KOPT-K1 (cell line): Measurements from ENCODE around the gene PKD2L2.

Experiments used
- H3K27ac ChIP-seq: fragments of 200-600 bp; sonication (generic); 2 replicates; pipeline ENCODE4 v1.5.1; 2016; ENCODE audit warnings: antibody characterized with exemption, mild to moderate bottlenecking, low read depth, low read length; ENCODE audit not compliant: poor library complexity, severe bottlenecking
- H3K36me3 ChIP-seq: fragments of 200-600 bp; sonication (generic); 2 replicates; pipeline ENCODE4 v1.5.1; 2017; ENCODE audit warnings: antibody characterized with exemption, mild to moderate bottlenecking, low read length, moderate library complexity; ENCODE audit not compliant: insufficient read depth
- H3K9me3 ChIP-seq: fragments of 200-600 bp; sonication (generic); 2 replicates; pipeline ENCODE4 v1.5.1; 2017; ENCODE audit warnings: antibody characterized with exemption, low read length, mild to moderate bottlenecking; ENCODE audit not compliant: insufficient read depth, poor library complexity, severe bottlenecking

The PKD2L2 gene

GRCh38 chr5:137870647-137871339 lies 18.5 kb upstream of the PKD2L2 start:
- no peaks in the 10 kb centered on the region for H3K36me3 ChIP-seq
- H3K27ac ChIP-seq, result no peak overlapping the region
- H3K9me3 ChIP-seq, result no peaks in the 10 kb centered on the region

- H3K36me3 ChIP-seq, result no peaks in the 10 kb centered on the region
- no peak overlapping the region for H3K27ac ChIP-seq
- H3K9me3 ChIP-seq, result no peaks in the 10 kb centered on the region
These were observed 17.7 kb upstream of the PKD2L2 start for GRCh38 chr5:137871571-137871970.

GRCh38 chr5:137872466-137872865 lies 16.8 kb upstream of the PKD2L2 start:
- H3K27ac ChIP-seq, result no peak overlapping the region
- H3K9me3 ChIP-seq, result no peaks in the 10 kb centered on the region
- H3K36me3 ChIP-seq, result no peaks in the 10 kb centered on the region

- Histone ChIP-seq H3K27ac (no peak overlapping the region), H3K9me3 (no peaks in the 10 kb centered on the region), H3K36me3 (no peaks in the 10 kb centered on the region)
These were observed 13.2 kb upstream of the PKD2L2 start for GRCh38 chr5:137876101-137876500.

GRCh38 chr5:137880313-137880712 lies 8.9 kb upstream of the PKD2L2 start:
- H3K36me3 ChIP-seq, result peaks cover 14% of the 10 kb centered on the region; the same call in 1 of the 2 replicates
- no peaks in the 10 kb centered on the region for H3K9me3 ChIP-seq
- no peak overlapping the region for H3K27ac ChIP-seq

- H3K36me3 ChIP-seq, result peaks cover 6% of the 10 kb centered on the region; the same call in 1 of the 2 replicates
- peak overlapping the region; percentile 86 for H3K27ac ChIP-seq
- H3K9me3 ChIP-seq, result no peaks in the 10 kb centered on the region
These were observed 1.4 kb upstream of the PKD2L2 start for GRCh38 chr5:137887831-137888230.

- H3K9me3 ChIP-seq, result no peaks in the 10 kb centered on the region
- 0 out of 2 replicates have a peak, but pooled peaks cover under 1% of the 10 kb centered on the region for H3K36me3 ChIP-seq
- H3K27ac ChIP-seq, result peak overlapping the region; percentile 86
These were observed 793 bp upstream of the PKD2L2 start for GRCh38 chr5:137888466-137888862.

GRCh38 chr5:137890845-137891244 lies 1.6 kb downstream of the PKD2L2 start:
- H3K36me3 ChIP-seq, result no peaks in the 10 kb centered on the region
- no peaks in the 10 kb centered on the region for H3K9me3 ChIP-seq
- no peak overlapping the region for H3K27ac ChIP-seq

GRCh38 chr5:137891849-137892248 lies 2.6 kb downstream of the PKD2L2 start:
- Histone ChIP-seq H3K36me3 (no peaks in the 10 kb centered on the region), H3K9me3 (no peaks in the 10 kb centered on the region), H3K27ac (no peak overlapping the region)

GRCh38 chr5:137894586-137894985 lies 5.3 kb downstream of the PKD2L2 start:
- H3K9me3 ChIP-seq, result no peaks in the 10 kb centered on the region

GRCh38 chr5:137896560-137896959 lies 7.3 kb downstream of the PKD2L2 start:
- Histone ChIP-seq H3K9me3 (no peaks in the 10 kb centered on the region), H3K36me3 (no peaks in the 10 kb centered on the region), H3K27ac (no peak overlapping the region)

More at GRCh38 chr5:137894586-137894985, 5.3 kb downstream of the PKD2L2 start:
- no peaks in the 10 kb centered on the region for H3K36me3 ChIP-seq
- H3K27ac ChIP-seq, result no peak overlapping the region

GRCh38 chr5:137899493-137899892 lies 10.2 kb downstream of the PKD2L2 start:
- no peaks in the 10 kb centered on the region for H3K9me3 ChIP-seq
- H3K36me3 ChIP-seq, result no peaks in the 10 kb centered on the region
- no peak overlapping the region for H3K27ac ChIP-seq

- no peaks in the 10 kb centered on the region for H3K36me3 ChIP-seq
- H3K27ac ChIP-seq, result no peak overlapping the region
- H3K9me3 ChIP-seq, result no peaks in the 10 kb centered on the region
These were observed 12.0 kb downstream of the PKD2L2 start for GRCh38 chr5:137901011-137901817.

GRCh38 chr5:137902408-137903133 lies 13.3 kb downstream of the PKD2L2 start:
- H3K27ac ChIP-seq, result no peak overlapping the region
- H3K36me3 ChIP-seq, result no peaks in the 10 kb centered on the region
- H3K9me3 ChIP-seq, result no peaks in the 10 kb centered on the region

GRCh38 chr5:137914758-137915157 lies 25.5 kb downstream of the PKD2L2 start:
- H3K36me3 ChIP-seq, result no peaks in the 10 kb centered on the region
- H3K9me3 ChIP-seq, result peaks cover 16% of the 10 kb centered on the region
- H3K27ac ChIP-seq, result no peak overlapping the region
